Right cardiac atrium (tissue), 5 donors: ENCODE measurements around the gene NAIF1. TPM values are rescaled to one million over a fixed set of nuclear protein-coding genes. Genes with fewer than 3 reads are reported as not detected.

Experiments used
- ATAC-seq, 2 donors: fragments of 200-7000 bp; cut with Tn5 transposase; one replicate each; pipeline versions ENCODE4 v1.8.0 to v1.9.1; 2020; ENCODE audit warnings: moderate library complexity in 2 of 2, mild to moderate bottlenecking in 1 of 2
- DNase-seq, 3 donors: peaks; one replicate each; pipeline ENCODE4 v3.0.0-alpha.2; 2020
- H3K27ac ChIP-seq: one replicate; pipeline ENCODE4 v1.5.1; 2013; ENCODE audit warnings: mild to moderate bottlenecking, low read length, control low read depth, moderate library complexity
- H3K27me3 ChIP-seq: one replicate; pipeline ENCODE4 v1.6.1; 2013; ENCODE audit not compliant: control insufficient read depth, insufficient read depth
- H3K4me1 ChIP-seq: one replicate; pipeline ENCODE4 v1.6.1; 2013; ENCODE audit warnings: low read length; ENCODE audit not compliant: control insufficient read depth, insufficient read depth
- H3K4me3 ChIP-seq: one replicate; pipeline ENCODE4 v1.5.1; 2013; ENCODE audit warnings: low read length, control low read depth
- H3K9me3 ChIP-seq: one replicate; pipeline ENCODE4 v1.6.1; 2013; ENCODE audit warnings: low read length; ENCODE audit not compliant: control insufficient read depth
- WGBS: extraction: QIAGEN DNeasy Blood & Tissue Kit; methylation state at CpG from one replicate; pipeline ENCODE4 v1.1.7; 2013; 5-methylcytosine and 5-hydroxymethylcytosine counted together
- intact Hi-C, 4 donors: fragments of 100-400 bp; cut with DNase I; formaldehyde crosslinking; loops; one replicate each; pipeline versions ENCODE4 v1.11.0 to v1.14.0; 2022 to 2023
- polyA plus RNA-seq: library from polyadenylated mRNA; stranded (reverse); fragments of 200-250 nt; gene quantifications from one replicate; pipeline ENCODE4 v1.2.3, GENCODE V29; 2013
- total RNA-seq, 4 donors: library from RNA; stranded (reverse); fragmentation: NEBNext Ultra II Directional; extraction: Animal tissue kit (Norgen Biotek cat#: 25700); gene quantifications; one replicate each; pipeline ENCODE4 v1.2.1, GENCODE V29; 2021
- donor health status: healthy with polysubstance abuse.
- donor health status: DM: no; HTN: yes; CAD: no.
- donor health status: DM: no; HTN: no; CAD: no.
- donor health status: DM: no; HTN: yes; CAD: no; lungs with severe emphysema.
- donor health status: DM: yes; HTN: yes; CAD: no.

Gene NAIF1
- total and polyA plus RNA-seq, 5 donors = 5.0 to 8.7 (median 6.1) TPM

DNA sequence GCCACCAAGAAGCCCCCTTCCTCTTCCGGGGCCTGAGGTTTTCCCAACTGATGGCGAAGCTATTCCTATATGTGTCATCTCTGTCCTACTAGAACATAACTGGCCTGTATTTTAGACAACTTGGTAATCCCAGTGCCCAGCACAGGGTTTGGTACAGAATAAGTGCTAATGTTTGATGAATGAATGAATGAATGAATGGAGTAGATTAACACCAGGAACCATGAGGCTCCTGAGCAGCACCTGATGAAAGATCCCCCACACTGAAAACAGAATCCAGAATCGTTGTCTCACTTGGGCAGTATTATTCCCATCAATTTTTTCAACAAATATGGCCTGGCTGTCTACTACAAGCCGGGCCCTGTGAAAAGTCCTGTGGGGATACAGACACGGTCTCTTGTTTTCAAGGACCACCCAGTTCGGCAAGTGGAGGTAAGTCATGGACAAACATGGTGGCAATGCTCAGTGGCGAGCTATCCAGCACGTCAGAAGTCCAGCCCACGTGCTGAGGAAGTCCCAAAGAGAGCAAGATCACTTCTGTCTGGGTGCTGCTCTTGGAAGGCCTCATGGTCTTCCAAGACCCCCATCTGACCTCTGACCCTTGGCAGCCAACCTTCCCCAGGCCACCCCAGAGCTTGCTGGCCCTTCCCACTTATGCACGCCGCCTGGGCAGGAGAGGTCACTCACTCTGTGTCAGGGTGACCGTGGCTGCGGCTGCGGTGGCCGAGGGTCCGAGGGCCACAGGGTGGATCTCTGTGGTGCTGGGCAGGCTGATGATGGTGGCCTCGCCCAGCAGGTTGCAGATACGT lies 1.0 kb downstream of the NAIF1 start:
- no peaks in the 10 kb centered on the region for H3K27me3 ChIP-seq
- peaks cover 13% of the 10 kb centered on the region for H3K4me1 ChIP-seq
- ATAC-seq (no peak), DNase-seq (peak; percentile 40 to 81 (median 73))
- peak overlapping the region; percentile 45 for H3K4me3 ChIP-seq
- WGBS = 93% methylated on average over 18 of the region's 18 CpGs
- no peaks in the 10 kb centered on the region for H3K9me3 ChIP-seq
- no peak overlapping the region for H3K27ac ChIP-seq
- intact Hi-C loops = no loop called here

DNA sequence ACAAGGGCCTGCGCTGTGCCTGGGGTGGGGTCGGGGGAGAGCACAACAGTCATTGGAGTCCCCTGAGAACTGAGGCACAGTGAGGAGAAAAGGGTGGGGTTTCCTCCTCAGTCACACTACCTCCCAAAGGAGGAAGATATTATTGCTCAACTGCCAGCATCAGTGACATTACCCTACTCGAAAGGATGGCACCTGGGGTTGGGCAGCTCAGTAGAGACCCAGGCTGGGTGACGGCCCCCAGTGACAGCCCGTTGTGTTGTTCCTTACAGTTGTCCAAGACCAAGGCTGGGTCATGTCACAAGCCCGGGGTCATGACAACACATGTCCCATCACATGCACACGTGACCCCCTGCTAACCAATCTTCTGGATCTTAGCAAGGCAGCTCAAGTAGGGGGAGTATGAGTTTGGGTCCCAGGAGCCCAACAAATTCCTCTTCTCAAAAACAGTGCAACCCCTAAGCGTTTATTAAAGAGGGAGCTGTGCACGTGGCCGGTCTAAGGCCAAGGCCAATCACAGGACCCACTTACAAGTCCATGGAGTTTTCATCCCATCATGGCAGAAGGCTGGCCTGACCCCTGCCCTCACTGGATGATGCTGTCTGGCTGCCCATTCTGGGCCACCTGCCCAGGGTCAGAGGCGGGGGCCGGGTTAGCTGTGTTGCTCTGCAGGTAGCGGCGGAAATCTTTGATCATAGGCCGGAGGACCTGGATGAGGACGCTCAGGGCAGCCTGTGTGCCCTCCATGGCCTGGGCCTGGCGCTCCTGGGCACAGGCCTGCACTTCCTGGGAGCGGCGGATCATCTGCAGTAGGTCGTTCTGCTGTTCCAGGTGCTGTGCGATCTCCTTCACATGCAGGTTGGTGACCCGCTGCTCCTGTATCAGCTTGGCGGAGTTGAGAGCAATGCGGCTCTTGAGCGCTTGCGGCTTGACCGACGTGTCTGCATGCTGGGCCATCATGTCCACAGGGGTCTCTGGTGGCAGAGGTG lies 4.0 kb downstream of the NAIF1 start:
- Histone ChIP-seq H3K4me3 (no peak overlapping the region), H3K27me3 (no peaks in the 10 kb centered on the region), H3K9me3 (no peaks in the 10 kb centered on the region), H3K4me1 (peaks cover 11% of the 10 kb centered on the region), H3K27ac (no peak overlapping the region)
- intact Hi-C loops = no loop called here
- no peak for DNase-seq
- ATAC-seq = peak in 1 of 2 donors; percentile 2
- WGBS = 92% methylated on average over 28 of the region's 28 CpGs

DNA sequence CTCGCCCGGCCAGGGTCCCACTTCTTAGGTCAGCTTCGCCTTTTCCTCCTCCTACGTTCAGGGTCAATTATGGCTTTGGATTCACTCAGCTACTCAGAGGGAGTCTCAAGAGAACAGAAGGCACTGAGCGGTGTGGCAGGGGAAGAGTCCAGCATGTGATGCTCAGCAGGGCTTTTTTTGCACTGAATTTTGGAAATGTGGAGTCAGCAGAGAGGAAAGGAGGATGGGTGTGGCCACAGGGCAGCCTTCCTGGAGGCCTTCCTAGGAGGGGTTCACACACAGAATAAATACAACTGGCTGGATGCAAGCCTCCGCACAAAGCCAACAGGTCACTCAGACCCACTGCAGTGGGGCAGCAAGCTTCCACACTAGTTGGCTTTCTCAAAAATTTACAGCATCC lies 4.8 kb downstream of the NAIF1 start:
- intact Hi-C loops = no loop called here
- DNase-seq (no peak), ATAC-seq (peak in 1 of 2 donors; percentile 32)
- WGBS = 59% methylated on average over 6 of the region's 6 CpGs
- H3K27ac ChIP-seq = no peak overlapping the region
- no peaks in the 10 kb centered on the region for H3K9me3 ChIP-seq
- H3K4me1 ChIP-seq = peaks cover 11% of the 10 kb centered on the region
- no peaks in the 10 kb centered on the region for H3K27me3 ChIP-seq
- H3K4me3 ChIP-seq = no peak overlapping the region

DNA sequence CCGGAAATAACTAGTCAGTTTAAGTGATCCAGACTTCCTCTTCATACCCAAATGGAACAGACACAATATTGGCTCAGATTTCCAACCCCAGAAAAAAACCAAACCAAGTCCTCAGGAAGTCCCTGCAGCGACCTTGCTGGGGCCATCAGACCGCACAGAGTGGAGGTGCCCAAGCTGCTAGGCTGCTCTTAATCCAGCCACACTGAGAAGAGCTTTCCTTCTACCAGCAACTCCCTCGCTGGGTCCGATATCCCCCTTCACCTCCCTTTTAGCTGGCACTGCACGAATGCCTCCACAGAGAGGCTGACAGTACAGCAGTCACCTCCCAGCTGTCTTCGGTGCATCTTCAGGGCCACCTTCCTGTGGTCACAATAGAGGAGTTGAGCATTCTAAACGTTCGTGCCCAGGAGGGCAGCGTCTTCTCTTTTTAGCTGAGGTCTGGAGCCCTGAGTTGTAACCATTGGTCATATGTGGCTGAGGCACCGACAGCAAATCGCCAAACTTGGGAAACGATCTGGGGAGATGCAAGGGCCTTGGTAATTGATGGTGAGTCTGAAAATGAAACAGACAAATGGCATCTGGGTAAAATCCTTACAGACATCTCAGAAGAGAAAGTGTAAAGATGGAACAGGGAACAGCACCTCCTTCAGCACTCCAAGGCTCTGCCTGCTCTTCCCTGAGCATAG lies 5.7 kb downstream of the NAIF1 start:
- WGBS = 66% methylated on average over 13 of the region's 13 CpGs
- intact Hi-C loops = no loop called here
- Histone ChIP-seq H3K9me3 (no peaks in the 10 kb centered on the region), H3K27ac (no peak overlapping the region), H3K4me3 (no peak overlapping the region), H3K4me1 (peaks cover 7% of the 10 kb centered on the region), H3K27me3 (no peaks in the 10 kb centered on the region)
- ATAC-seq = no peak
- no peak for DNase-seq

DNA sequence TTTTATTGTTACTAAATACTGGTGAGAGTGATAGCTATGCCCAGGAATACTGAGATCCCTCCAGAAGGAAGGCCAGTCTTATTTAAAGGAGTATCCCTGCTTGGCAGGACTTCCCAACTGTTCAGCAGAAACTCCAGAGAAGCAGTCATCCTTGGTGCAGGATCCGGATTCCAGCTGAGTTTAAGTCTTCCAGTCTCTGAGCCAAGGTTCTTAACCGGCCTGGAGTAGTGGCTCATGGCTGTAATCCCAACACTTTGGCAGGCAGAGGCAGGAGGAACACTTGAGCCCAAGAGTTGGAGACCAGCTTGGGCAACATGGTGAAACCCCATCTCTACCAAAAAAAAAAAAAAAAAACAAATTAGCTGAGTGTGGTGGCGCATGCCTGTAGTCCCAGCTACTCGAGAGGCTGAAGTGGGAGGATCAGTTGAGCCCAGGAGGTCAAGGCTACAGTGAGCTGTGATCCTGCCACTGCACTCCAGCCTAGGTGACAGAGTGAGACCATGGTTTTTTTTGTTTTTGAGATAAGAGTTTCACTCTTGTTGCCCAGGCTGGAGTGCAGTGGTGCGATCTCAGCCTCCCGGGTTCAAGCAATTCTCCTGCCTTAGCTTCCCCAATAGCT lies 7.6 kb downstream of the NAIF1 start:
- 81% methylated on average over 6 of the region's 6 CpGs for WGBS
- no peaks in the 10 kb centered on the region for H3K27me3 ChIP-seq
- no peaks in the 10 kb centered on the region for H3K9me3 ChIP-seq
- H3K4me1 ChIP-seq = peaks cover 2% of the 10 kb centered on the region
- ATAC-seq (no peak), DNase-seq (peak in 1 of 3 donors; percentile 36)
- no peak overlapping the region for H3K27ac ChIP-seq
- intact Hi-C loops = no loop called here
- H3K4me3 ChIP-seq = no peak overlapping the region

DNA sequence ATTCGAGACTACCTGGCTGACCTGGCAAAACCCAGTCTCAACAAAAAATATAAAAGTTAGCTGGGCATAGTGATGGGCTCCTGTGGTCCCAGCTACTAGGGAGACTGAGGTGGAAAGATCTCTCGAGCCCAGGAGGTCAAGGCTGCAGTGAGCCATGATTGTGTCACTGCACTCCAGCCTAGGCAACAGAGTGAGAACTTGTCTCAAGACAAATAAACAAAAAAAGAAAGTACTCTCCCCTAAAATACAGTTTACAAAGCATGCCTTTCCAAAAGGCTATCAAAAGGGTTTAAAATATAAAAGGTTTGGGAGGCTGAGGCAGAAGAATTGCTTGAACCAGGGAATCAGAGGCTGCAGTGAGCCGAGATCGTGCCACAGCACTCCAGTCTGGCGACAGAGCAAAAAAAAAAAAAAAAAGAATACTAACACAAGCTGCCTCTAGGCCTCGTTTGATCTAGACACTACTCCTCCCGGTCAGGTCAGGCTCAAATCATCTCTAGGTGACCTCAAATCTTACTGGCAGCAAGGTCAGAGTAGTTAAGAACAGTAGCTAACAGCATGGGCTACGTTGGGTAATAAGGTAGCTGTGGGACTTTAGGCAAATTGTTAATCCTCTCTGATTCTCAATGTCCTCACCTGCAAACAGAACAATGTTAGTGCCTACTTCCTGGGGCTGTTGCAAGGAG lies 9.3 kb downstream of the NAIF1 start:
- Histone ChIP-seq H3K4me1 (peaks cover under 1% of the 10 kb centered on the region), H3K9me3 (no peaks in the 10 kb centered on the region), H3K4me3 (no peak overlapping the region), H3K27ac (no peak overlapping the region), H3K27me3 (no peaks in the 10 kb centered on the region)
- no peak for ATAC-seq
- WGBS = 88% methylated on average over 8 of the region's 8 CpGs
- no peak for DNase-seq
- intact Hi-C loops = no loop called here

DNA sequence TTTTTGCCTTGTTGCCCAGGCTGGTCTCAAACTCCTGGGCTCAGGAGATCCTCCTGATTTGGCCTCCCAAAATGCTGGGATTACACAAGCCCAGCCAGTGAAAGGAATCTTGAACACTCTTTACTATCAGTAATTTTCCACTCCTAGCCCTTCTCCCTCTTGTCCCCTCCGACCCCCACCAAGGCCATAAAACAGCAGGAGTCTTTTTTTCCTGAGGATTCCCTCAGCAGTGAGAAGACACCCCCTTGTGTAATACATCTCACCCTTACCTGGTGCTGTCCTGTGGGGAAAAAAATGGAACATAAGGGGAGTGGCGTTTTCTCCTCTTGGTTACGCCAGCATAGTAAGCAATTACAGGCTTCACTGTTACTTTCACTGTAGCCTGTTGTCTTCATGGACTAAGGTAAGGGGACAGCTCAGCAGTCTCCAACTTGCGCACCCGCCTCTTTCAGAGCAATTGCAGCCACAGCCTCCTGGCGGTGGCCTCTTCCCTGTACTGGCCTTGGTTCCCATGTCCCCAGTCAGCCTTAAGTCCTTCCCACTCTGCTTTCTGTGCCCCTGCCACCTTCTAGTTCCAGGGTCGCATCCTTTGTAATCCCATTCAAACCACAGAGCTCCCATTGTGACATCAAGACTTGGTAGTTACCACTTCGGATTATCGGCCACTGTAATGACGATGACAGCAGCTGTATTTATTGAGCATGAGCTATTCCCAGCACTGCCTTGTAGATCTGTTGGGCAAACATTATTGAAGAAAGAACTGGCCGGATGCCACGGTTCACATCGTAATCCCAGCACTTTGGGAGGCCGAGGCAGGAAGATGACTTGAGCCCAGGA lies 10.0 kb downstream of the NAIF1 start:
- DNase-seq = no peak
- ATAC-seq = no peak
- Histone ChIP-seq H3K9me3 (no peaks in the 10 kb centered on the region), H3K4me3 (no peak overlapping the region), H3K27ac (no peak overlapping the region), H3K4me1 (no peaks in the 10 kb centered on the region), H3K27me3 (no peaks in the 10 kb centered on the region)
- WGBS = 84% methylated on average over 14 of the region's 14 CpGs
- intact Hi-C loops = no loop called here

DNA sequence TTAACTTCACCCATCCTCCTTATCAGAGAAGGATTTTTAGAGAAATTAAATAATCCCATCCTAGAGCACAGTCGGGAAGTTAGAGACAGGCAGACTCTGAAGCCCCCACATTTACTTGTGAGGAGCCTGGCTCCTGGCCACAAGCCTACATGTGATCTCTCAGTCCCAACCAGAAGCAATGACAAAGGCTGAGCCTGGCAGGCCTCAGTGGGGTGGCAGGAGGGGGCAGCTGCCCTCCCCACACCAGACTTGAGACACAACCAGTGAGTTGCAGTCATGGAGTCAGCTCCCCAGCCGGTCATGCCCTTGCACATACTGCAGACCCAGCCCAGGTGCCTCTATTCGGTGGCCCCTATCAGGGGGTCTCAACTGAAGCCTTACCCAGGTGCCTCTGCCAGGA lies 11.0 kb downstream of the NAIF1 start:
- intact Hi-C loops = no loop called here
- Histone ChIP-seq H3K4me3 (no peak overlapping the region), H3K27ac (peak overlapping the region; percentile 39), H3K4me1 (no peaks in the 10 kb centered on the region), H3K27me3 (no peaks in the 10 kb centered on the region), H3K9me3 (no peaks in the 10 kb centered on the region)
- DNase-seq (peak in 2 of 3 donors; percentile 63 to 70), ATAC-seq (peak; percentile 22 to 28)
- WGBS = 61% methylated on average over 3 of the region's 3 CpGs

DNA sequence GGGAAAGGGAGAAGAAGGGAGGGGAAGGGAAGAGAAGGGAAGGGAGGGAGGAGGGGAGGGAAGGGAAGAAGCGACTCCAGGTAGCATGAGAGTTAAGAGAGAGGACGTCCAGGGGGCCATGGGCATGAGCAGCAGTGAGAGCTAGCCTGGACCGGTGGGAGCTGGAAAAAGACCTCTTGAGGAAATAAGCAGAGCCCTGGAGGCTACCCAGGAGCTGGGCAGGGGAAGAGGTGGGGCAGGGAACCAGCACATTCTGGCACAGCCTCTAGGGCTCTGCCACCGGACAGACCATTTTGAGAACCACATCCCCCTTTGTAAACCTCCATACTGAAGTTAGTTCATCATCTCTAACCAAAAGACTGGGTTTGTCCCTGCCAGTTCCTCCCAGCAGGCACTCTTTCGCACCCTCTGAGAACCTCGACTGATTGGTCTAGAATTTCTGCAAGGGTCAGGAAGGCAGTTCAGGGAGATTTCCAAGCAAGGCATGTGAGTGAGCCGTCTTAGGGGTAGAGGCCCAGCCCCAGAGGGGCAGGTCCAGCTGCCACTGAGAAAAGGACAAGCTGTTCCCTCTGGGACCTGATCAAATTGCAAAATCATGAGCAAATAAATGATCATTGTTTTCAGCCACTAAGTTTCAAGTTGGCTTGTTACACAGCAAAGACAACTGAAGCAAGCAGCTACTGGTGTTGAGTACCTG lies 11.6 kb downstream of the NAIF1 start:
- peak; percentile 65 to 83 (median 67) for DNase-seq
- peak overlapping the region; percentile 46 for H3K27ac ChIP-seq
- no peaks in the 10 kb centered on the region for H3K4me1 ChIP-seq
- intact Hi-C loops = no loop called here
- no peaks in the 10 kb centered on the region for H3K9me3 ChIP-seq
- 33% methylated on average over 7 of the region's 7 CpGs for WGBS
- H3K4me3 ChIP-seq = no peak overlapping the region
- ATAC-seq = peak; percentile 83 to 87
- H3K27me3 ChIP-seq = no peaks in the 10 kb centered on the region
